Measurements from ENCODE around the gene RIN1. TPM values are rescaled to one million over a fixed set of nuclear protein-coding genes. Genes with fewer than 3 reads are reported as not detected.
"Not testable (repeated sequence)": the region's sequence is repeated elsewhere in the genome, so short reads cannot be mapped to it uniquely, and the experiment has no call there.

Gene RIN1, protein sequence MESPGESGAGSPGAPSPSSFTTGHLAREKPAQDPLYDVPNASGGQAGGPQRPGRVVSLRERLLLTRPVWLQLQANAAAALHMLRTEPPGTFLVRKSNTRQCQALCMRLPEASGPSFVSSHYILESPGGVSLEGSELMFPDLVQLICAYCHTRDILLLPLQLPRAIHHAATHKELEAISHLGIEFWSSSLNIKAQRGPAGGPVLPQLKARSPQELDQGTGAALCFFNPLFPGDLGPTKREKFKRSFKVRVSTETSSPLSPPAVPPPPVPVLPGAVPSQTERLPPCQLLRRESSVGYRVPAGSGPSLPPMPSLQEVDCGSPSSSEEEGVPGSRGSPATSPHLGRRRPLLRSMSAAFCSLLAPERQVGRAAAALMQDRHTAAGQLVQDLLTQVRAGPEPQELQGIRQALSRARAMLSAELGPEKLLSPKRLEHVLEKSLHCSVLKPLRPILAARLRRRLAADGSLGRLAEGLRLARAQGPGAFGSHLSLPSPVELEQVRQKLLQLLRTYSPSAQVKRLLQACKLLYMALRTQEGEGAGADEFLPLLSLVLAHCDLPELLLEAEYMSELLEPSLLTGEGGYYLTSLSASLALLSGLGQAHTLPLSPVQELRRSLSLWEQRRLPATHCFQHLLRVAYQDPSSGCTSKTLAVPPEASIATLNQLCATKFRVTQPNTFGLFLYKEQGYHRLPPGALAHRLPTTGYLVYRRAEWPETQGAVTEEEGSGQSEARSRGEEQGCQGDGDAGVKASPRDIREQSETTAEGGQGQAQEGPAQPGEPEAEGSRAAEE
- 5.1 TPM for polyA plus RNA-seq (2013, experiment 1 of 4)
- polyA plus RNA-seq (2013, experiment 2 of 4), result 4.4 TPM
- 3.4 TPM for polyA plus RNA-seq (2013, experiment 3 of 4)
- 3.3 TPM for polyA plus RNA-seq (2013, experiment 4 of 4)

- H3K9me3 ChIP-seq (ENCODE audit: control insufficient read depth, low read length), result no peaks in the 10 kb centered on the region
- peaks cover 6% of the 10 kb centered on the region for H3K27me3 ChIP-seq (ENCODE audit: control insufficient read depth, insufficient read depth, low read length, poor library complexity, severe bottlenecking)
- H3K4me3 ChIP-seq (ENCODE audit: insufficient read depth, low read depth, low read length), result peak within 1 kb of the TSS; percentile 49
- H3K36me3 ChIP-seq (ENCODE audit: control insufficient read depth, insufficient read depth, low read length), result peaks cover 7% of the 10 kb centered on the region
- WGBS, 2 experiments, result 17 to 18% methylated on average over 22 of the region's 22 CpGs
- peaks cover 15% of the 10 kb centered on the region for H3K4me1 ChIP-seq (ENCODE audit: control insufficient read depth, insufficient read depth, low read length)
- peak within 1 kb of the TSS; percentile 72 for H3K27ac ChIP-seq (ENCODE audit: insufficient read depth, low read depth, low read length, poor library complexity, severe bottlenecking)
Measured at GRCh38 chr11:66336234-66337102, at the start of gene RIN1. TSS of gene RIN1 (minus strand) at chr11:66336434. CDS start at chr11:66336402, 32 bp downstream.

DNA sequence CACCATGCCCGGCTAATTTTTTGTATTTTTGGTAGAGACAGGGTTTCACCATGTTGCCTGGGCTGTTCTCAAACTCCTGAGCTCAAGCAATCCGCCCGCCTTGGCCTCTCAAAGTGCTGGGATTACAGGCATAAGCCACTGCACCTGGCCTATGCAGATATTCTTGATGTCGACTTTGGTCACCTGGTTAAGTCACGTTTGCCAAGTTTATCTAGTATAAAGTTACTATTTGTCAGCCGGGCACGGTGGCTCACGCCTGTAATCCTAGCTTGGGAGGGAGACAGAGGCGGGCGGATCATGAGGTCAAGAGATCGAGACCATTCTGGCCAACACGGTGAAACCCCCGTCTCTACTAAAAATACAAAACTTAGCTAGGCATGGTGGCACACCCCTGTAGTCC, 48.1 kb upstream of the RIN1 start:
- H3K4me1 ChIP-seq (ENCODE audit: control insufficient read depth, insufficient read depth, low read length); H3K36me3 ChIP-seq (ENCODE audit: control insufficient read depth, insufficient read depth, low read length); H3K27me3 ChIP-seq (ENCODE audit: control insufficient read depth, insufficient read depth, low read length, poor library complexity, severe bottlenecking); H3K9me3 ChIP-seq (ENCODE audit: control insufficient read depth, low read length); H3K4me3 ChIP-seq (ENCODE audit: insufficient read depth, low read depth, low read length); H3K27ac ChIP-seq (ENCODE audit: insufficient read depth, low read depth, low read length, poor library complexity, severe bottlenecking): not testable (repeated sequence)
- WGBS, 2 experiments, result 90 to 92% methylated on average over 13 of the region's 13 CpGs

DNA sequence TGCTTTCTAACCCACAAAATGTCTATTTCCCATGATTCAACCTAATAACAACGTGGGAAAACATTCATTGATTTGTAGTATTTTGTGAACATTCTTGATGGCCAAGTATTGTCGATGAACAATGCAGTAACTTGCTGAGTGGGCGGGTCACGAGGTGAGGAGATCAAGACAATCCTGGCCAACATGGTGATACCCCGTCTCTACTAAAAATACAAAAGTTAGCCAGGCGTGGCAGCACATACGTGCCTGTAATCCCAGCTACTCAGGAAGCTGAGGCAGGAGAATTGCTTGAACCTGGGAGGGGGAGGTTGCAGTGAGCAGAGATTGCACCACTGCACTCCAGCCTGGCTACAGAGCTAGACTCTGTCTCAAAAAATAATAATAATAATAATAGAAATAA, 44.0 kb upstream of the RIN1 start:
- not testable (repeated sequence) for H3K36me3 ChIP-seq (ENCODE audit: control insufficient read depth, insufficient read depth, low read length); H3K4me1 ChIP-seq (ENCODE audit: control insufficient read depth, insufficient read depth, low read length); H3K9me3 ChIP-seq (ENCODE audit: control insufficient read depth, low read length); H3K27ac ChIP-seq (ENCODE audit: insufficient read depth, low read depth, low read length, poor library complexity, severe bottlenecking); H3K27me3 ChIP-seq (ENCODE audit: control insufficient read depth, insufficient read depth, low read length, poor library complexity, severe bottlenecking); H3K4me3 ChIP-seq (ENCODE audit: insufficient read depth, low read depth, low read length)
- WGBS, 2 experiments, result 41 to 47% methylated on average over 7 of the region's 7 CpGs

GRCh38 chr11:66373690-66374287, 37.6 kb upstream of the RIN1 start:
- 87 to 91% methylated on average over 8 to 9 of the region's 9 CpGs for WGBS, 2 experiments
- not testable (repeated sequence) for H3K4me3 ChIP-seq (ENCODE audit: insufficient read depth, low read depth, low read length)

DNA sequence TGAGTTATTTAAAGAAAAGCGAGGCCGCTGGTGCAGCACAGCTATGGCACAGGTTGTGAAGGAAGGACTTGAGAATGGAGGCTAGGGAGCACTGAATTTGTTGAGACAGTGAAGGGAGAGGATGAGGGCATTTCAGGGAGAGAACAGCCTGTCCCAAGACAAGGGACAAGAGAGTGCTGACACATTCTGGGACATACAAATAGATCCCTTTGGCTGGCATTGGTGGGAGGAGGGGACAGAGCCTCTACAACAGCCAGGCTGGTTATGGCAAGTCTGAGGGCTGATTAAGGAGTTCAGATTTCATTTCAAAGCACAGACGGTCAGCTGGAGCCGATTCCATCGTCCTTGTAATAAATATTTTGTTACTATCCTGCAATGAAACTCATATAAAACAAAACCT, 37.0 kb upstream of the RIN1 start:
- WGBS, 2 experiments, result 87 to 90% methylated on average over 5 of the region's 5 CpGs
- Histone ChIP-seq H3K9me3 (ENCODE audit: control insufficient read depth, low read length) (no peaks in the 10 kb centered on the region), H3K4me3 (ENCODE audit: insufficient read depth, low read depth, low read length) (no peak overlapping the region), H3K36me3 (ENCODE audit: control insufficient read depth, insufficient read depth, low read length) (peaks cover 7% of the 10 kb centered on the region), H3K4me1 (ENCODE audit: control insufficient read depth, insufficient read depth, low read length) (no peaks in the 10 kb centered on the region), H3K27ac (ENCODE audit: insufficient read depth, low read depth, low read length, poor library complexity, severe bottlenecking) (no peak overlapping the region), H3K27me3 (ENCODE audit: control insufficient read depth, insufficient read depth, low read length, poor library complexity, severe bottlenecking) (no peaks in the 10 kb centered on the region)

More at GRCh38 chr11:66373690-66374287, 37.6 kb upstream of the RIN1 start:
- H3K4me1 ChIP-seq (ENCODE audit: control insufficient read depth, insufficient read depth, low read length); H3K36me3 ChIP-seq (ENCODE audit: control insufficient read depth, insufficient read depth, low read length); H3K9me3 ChIP-seq (ENCODE audit: control insufficient read depth, low read length); H3K27ac ChIP-seq (ENCODE audit: insufficient read depth, low read depth, low read length, poor library complexity, severe bottlenecking); H3K27me3 ChIP-seq (ENCODE audit: control insufficient read depth, insufficient read depth, low read length, poor library complexity, severe bottlenecking): not testable (repeated sequence)

DNA sequence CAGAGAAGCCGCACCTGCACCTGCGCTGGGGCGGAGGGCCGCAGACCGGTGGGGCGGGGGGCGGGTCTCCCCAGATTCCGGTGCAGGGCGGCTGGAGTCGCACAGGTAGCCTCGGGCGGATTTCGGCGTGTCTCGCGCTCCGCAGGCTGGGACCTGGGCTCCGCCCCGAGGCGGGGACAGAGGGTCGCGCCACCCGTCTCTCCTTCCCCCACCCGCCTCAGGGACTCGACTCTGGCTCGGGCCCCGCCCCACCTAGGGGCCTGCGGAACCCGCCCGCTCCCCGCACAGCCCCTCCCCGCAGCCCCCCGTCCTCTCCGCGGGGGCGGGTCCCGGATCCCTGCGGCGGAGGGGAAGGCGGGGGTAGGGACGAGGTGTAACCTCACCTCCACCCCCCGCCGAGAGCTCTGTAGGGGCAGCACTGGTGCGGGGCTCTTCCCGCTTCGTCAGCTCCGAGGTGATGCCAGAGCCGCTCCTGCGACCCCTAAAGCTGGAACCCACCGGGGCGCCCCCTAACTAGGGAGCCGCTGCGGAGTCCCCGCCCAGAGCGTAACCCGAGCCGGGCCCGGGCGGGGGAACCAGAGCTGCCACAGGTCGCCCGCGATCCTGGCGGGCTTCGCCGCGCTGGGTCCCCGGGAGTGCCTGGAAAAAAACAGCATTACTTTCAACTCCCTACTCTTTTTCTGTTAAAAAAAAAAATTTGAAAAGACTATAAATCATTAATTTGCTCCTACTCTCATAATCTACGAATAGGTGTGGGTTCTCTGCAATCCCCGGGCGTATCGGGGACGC, 35.6 kb upstream of the RIN1 start, which contains the start of gene SLC29A2:
SLC29A2 (minus strand) TSS at position 134 of the 789 bp plus-strand sequence. CDS start 169 bp downstream, outside the sequence.
- Histone ChIP-seq H3K4me1 (ENCODE audit: control insufficient read depth, insufficient read depth, low read length) (no peaks in the 10 kb centered on the region), H3K4me3 (ENCODE audit: insufficient read depth, low read depth, low read length) (peak within 1 kb of the TSS; percentile 86), H3K9me3 (ENCODE audit: control insufficient read depth, low read length) (no peaks in the 10 kb centered on the region), H3K27me3 (ENCODE audit: control insufficient read depth, insufficient read depth, low read length, poor library complexity, severe bottlenecking) (no peaks in the 10 kb centered on the region), H3K36me3 (ENCODE audit: control insufficient read depth, insufficient read depth, low read length) (peaks cover 11% of the 10 kb centered on the region), H3K27ac (ENCODE audit: insufficient read depth, low read depth, low read length, poor library complexity, severe bottlenecking) (peak within 1 kb of the TSS; percentile 85)
- 0% methylated on average over 69 to 72 of the region's 72 CpGs for WGBS, 2 experiments

DNA sequence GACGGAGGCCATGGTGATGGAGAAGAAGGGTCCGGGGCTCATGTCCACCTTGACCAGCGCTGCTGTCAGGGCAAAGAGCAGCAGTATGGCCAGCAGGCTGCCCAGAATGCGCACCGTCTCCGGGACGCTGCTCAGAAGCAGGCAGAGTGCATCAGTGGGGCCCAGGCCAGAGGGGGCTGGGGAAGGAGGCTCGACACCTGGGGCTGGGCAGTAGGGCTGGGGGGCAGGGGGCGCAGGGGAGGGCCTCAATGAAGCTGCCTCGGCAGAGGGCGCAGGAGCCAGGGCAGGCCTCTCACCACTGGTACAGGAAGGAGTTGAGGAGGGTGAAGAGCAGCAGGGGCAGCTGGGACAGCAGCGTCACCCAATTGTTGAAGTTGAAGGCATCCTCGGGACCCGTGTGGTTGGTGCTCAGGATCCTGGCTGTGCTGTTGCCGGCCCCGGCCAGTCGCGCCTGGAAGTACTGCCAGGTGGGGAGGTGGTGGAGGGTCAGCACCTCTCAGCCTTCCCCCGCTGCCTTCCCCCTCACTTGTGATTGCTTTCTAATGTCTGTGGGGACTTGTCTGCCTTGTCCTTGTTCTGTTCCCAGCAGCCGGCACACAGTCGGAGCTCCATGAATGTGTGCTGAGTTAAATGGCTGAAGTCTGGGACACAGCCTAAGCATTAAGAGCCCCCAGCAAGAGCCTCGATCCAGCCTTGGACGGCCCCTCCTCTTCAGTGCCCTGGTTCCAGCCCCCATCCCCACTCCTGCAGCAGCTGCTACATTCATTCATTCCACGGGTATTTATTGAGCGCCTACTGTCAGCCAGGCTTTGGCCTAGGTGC, 33.0 kb upstream of the RIN1 start:
- Histone ChIP-seq H3K36me3 (ENCODE audit: control insufficient read depth, insufficient read depth, low read length) (peaks cover 11% of the 10 kb centered on the region), H3K4me3 (ENCODE audit: insufficient read depth, low read depth, low read length) (peak overlapping the region; percentile 86), H3K4me1 (ENCODE audit: control insufficient read depth, insufficient read depth, low read length) (no peaks in the 10 kb centered on the region), H3K27ac (ENCODE audit: insufficient read depth, low read depth, low read length, poor library complexity, severe bottlenecking) (no peak overlapping the region), H3K9me3 (ENCODE audit: control insufficient read depth, low read length) (no peaks in the 10 kb centered on the region), H3K27me3 (ENCODE audit: control insufficient read depth, insufficient read depth, low read length, poor library complexity, severe bottlenecking) (no peaks in the 10 kb centered on the region)
- WGBS, 2 experiments, result 94% methylated on average over 25 of the region's 25 CpGs

- Histone ChIP-seq H3K9me3 (ENCODE audit: control insufficient read depth, low read length) (no peaks in the 10 kb centered on the region), H3K36me3 (ENCODE audit: control insufficient read depth, insufficient read depth, low read length) (peaks cover 11% of the 10 kb centered on the region), H3K27ac (ENCODE audit: insufficient read depth, low read depth, low read length, poor library complexity, severe bottlenecking) (no peak overlapping the region), H3K27me3 (ENCODE audit: control insufficient read depth, insufficient read depth, low read length, poor library complexity, severe bottlenecking) (no peaks in the 10 kb centered on the region), H3K4me3 (ENCODE audit: insufficient read depth, low read depth, low read length) (no peak overlapping the region), H3K4me1 (ENCODE audit: control insufficient read depth, insufficient read depth, low read length) (no peaks in the 10 kb centered on the region)
- 94 to 95% methylated on average over 6 of the region's 6 CpGs for WGBS, 2 experiments
Measured at GRCh38 chr11:66368484-66368883, 32.2 kb upstream of the RIN1 start.
